Glomerular endothelial cell (primary cell): ENCODE measurements around the gene CDC42BPB. TPM values are rescaled to one million over a fixed set of nuclear protein-coding genes. Genes with fewer than 3 reads are reported as not detected.

ENCODE experiments used
- DNase-seq: peaks from one replicate; pipeline ENCODE4 v3.0.0-alpha.2; 2011; ENCODE audit warnings: low read depth, low spot score; ENCODE audit errors: extremely low read depth
- total RNA-seq: library from RNA; depleted of rRNA; stranded (reverse); fragments of >200 nt; gene quantifications from 2 replicates; pipeline ENCODE4 v1.2.3, GENCODE V29; 2015

CDC42BPB gene
- total RNA-seq, 1 donor from 2014 or later = 191 TPM

DNA sequence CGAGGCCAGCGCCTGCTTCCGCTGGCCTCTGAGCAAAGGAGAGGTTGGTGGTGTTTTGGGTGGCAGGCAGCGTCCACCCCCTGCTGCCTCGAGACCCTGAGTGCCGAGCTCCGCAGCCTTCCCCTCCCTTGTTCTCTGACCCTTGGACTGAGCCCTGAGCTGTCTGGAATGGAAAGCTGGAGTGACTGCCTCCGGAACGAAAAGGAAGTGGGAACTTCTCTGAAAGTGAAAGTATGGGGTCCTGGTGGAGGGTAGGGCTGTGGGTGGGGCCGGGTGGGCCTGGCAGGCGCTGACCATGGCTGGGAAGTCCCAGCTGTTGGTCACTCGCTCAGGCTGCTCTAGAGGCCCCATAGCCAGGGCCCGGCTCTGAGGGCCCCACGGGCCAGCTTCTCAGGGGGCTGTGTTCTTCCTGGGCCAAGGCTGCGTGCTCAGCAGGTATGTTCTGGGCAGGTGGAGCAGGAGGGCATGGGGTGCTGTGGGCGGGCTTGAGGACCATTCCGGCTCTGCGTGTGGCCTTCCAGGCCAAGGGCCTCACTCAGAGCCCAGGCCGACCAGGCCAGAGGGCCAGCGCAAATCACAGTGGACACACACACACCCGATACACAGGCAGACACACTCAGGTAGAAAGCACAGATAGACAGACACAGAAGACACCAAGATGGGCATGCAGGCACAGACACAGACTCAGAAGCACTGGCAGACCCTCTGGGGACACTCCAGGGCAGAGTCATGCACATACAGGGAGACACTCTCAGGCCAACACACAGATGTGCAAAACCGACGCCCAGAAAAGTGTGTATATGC is 37.3 kb upstream of the CDC42BPB start, which contains the start of gene EXOC3L4:
EXOC3L4 (plus strand) TSS at position 320 of the 804 bp plus-strand sequence. CDS start 5,495 bp downstream, outside the sequence.
- DNase-seq = no peak

DNA sequence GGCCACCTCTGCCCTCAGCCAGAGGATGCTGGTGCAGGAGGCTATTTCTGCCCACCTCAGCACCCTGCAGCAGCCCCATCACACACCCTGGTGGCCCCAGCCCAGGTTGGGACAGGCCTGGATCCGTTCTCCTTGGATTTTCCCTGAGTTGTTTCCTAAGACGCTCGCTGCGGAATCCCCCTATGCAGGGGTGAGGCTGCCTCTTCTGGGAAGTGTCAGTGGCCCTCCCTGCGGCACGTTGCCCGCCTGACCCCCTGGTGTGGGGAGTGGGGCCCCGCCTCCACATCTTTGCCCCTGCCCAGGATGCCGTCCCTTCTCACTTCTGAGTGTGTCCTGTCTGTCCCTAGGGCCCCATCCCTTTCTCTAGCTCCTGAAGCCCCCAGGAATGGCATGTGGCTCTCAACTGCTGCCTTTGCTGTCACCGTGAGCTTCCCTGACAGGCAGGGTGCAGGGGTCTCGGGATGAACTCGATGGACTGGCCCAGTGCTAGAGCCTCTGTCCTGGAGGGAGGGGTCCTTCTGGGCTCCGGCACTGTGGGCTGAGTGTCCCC is 36.6 kb upstream of the CDC42BPB start:
- no peak for DNase-seq

DNA sequence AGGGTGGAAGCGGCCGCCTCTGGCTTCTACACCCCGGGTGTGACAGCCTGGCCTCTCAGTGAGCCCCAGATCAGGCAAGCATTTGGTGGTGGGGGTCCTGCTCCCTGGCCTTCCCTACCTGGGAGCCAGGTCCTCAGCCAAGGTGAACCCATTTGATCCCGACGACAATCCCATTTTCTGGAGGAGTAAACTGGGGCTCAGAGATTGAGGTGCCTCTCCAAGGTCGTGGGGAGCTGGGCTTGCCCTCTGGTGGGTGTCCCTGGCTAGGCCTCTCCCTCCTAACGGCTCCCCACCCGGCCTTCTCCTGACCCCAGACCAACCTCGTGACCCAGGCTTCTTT is 34.5 kb upstream of the CDC42BPB start:
- DNase-seq = no peak

DNA sequence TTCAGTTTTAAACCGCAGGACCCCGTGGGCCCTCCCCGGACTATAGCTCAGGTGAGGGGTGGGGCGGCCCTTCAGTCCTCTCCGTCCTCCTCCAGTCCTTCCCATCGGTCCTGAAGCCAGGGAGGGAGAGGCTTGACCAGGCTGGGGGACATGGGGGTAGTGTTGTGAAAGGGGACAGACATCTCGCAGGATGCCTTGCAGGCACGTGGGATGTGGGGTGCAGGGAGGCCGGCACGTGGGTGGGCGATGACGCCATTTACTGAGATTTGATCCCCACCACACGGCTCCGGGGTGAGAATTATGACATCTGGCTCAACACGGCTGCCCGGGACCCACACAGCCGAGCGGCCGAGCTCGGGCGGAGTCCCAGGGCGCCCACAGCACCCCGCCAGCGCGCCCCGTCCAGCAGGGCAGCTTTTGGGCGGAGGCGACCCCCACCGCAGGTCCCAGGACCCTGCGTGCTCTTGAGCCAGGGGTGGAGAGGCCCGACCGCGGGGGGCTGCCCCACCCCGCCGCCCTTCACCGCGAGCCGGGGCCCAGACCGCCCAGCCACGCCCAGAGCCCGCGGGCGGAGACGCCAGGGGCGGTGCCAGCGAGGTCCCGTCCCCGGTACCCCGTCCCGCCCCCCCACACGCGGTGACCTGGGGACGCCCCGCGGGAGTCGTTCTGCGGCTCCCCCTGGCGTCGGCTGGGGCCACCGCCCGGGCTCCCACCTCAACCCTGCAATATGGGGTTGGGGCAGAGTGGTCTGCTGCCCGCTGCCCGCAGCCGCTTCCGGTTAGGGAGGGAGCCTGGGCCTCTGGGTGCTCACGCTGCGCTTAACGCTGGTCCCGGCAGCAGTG is 33.9 kb upstream of the CDC42BPB start:
- DNase-seq = no peak

DNA sequence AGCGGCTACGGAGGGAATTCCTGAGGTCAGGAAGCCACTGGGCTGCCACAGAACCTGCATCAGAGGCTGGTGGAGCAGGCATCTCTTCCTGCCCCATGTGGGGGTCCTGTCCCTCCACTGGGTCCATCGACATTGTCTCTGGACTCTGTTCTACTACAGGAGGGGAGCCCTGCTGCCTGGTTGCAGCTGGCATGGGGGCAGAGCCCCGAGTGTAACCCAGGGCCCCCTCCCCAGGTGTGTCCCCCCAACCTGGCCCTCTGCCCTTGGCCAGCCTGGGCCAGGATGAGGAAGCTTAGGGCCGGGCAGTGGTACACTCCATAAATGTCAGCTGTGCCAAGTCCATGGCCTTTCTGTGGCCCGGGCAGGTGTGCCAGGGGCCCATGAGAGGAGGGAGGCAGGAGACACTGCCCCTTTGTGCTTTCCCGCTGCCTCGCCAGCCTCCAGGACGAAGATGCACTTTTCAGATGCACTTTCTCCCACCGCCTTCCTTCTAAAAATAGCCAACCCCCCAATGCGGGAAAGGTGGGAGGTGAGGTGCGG is 33.2 kb upstream of the CDC42BPB start:
- no peak for DNase-seq

DNA sequence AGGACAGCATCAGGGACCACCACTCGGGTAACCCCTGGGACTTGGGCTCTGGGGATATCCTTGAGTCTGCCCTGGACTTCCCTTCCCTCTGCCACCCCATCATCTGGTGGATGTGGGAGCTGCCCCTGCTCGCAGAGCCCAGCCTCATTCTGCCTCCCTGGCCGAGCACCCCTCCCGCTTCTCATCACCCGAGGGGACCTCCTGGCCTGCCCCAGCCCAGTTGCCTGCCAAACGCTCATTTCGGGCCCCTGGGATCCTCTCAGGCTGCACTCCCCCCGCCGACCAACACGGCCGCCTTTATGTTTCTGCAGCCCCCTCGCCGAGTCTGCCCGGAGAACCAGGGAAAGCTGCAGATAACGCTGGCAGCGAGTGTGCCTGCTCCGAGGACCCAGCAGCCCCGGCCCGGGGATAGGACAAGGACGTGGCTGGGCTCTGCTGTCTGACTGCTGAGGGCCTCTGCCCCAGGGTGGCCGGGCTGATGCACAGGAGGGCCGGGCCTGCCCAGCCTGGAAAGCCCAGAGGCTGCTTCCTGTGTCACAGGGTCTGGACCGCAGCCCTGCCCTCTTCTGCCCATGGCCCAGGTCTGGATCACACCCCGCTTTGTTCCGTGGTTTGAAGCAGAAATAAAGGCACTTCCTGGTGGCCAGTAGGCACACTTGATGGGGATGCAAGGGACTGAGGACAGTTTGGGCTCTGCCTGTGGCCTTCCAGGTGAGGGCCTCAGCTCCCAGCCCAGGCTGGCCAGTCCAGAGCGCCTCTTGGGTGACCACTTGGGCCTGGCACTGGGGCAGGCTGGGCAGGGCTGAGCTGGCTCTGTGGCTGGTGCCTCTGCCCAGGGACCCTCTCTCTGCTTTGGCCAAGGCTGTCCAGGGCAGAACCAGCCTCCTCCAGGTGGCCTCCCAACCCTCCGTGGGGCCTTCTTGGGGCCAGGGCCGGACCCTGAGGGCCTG is 32.3 kb upstream of the CDC42BPB start:
- DNase-seq = no peak

DNA sequence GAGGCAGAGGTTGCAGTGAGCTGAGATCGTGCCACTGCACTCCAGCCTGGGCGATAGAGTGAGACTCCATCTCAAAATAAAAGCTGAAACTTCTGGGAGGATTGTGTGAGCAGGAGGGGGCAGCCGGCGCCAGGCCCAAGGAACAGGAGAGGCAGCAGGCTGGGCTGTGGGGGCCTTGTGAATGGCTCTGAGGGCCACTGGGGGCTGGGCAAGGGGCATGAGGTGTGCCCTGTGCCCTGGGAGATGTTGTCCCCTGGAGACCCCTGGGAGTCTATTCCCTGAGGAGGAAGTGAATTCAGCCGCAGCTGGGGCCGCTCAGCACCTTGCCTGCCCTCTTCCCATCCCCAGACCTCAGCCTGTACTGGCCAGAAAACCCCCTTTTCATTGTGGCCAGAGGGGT is 31.6 kb upstream of the CDC42BPB start:
- DNase-seq = no peak

DNA sequence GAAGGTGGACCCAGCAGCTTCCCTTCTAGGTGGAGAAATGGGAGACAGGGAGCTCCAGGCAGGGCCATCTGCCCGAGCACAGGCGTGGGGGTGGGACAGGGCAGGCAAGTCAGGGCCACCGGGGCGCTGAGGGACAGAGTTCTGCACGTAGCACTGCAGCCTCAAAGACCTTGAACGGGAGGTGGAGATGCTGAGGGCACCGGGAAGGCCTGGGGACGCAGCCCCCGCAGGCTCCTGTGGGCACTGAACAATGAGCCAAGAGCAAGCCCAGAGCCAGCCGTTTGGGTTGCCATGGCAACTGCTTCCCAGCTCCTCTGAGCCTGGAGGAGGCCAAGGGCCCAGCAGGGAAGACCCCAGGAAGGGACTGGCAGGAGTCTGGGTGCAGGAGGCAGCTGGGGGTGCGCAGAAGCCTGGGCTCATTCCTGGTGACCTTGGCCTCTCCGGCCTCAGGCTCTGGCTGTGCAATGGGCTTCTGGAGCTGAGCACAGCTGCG is 30.0 kb upstream of the CDC42BPB start:
- DNase-seq = no peak

DNA sequence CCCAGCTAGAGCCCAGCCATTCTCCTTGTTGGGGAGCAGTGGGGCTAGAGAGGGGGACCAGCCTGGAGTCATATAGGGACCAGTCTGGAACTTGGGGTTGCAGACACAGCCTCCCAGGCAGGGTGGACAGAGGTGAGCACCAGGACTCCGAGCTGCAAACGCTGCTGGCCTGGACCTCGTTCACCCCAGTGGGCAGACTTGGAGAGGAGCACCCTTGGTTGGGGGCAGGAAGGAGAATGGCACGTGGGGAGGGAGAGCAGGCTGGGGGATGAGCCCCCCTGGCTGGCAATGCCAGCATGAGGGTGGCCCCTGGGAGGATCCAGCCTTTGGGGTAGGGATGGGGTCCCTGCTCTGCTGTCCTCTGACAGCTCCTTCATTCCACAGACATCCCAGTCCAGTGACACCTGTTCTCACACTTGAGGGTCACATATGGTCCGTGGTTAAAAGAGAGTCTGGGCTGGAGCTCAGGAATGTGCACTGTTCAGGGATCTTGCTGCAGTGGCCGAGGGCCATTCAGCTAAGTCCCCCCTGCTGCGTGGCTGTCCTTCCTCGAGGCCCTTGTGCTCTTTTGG is 29.5 kb upstream of the CDC42BPB start:
- DNase-seq = no peak

DNA sequence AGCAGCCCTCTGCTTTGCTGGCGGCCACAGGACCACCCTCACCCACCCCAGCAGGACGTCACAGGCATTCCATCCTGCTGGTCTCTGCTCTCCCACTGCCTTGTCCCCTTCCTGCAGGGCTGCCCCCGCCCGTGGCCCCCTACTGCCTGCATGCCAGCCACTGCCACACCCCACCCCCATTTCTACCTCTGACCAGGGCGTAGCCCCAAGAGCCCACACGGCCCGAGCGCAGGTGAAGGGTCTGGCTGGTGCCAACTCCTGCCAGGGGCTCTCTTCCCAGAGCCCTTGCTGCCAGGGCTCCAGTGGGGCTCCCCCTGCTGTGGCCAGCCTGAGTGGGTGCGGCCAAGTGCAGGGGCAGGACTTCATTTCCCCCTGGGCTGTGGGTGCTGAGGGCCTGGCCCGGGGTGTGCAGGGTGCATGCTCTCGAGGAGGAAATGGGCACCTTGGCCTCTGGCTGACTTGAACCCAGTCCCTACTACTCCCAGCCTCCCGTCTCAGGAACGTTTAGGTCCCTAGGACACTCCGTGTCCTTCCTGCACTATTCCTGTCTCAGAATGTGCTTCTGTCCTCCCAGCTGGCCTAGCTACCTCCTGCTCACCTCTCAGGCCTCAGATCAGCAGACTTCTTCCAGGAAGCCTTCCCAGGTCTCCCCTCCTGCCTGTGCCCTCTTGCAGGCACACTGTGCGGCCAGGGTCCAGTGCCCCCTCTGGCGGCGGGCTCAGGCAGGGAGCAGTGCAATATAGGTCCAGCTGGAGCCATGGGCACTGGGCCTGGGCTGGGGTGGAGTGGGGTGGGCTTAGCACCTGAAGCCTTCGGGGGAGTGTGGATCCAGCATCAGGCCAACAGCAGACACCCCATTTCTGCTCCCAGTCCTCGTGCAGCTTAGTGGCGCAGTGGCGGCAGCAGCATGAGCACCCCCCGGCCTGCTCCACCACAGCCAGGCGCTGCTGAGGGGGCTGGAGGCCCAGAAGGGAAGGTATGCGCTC is 28.1 kb upstream of the CDC42BPB start:
- DNase-seq = no peak

DNA sequence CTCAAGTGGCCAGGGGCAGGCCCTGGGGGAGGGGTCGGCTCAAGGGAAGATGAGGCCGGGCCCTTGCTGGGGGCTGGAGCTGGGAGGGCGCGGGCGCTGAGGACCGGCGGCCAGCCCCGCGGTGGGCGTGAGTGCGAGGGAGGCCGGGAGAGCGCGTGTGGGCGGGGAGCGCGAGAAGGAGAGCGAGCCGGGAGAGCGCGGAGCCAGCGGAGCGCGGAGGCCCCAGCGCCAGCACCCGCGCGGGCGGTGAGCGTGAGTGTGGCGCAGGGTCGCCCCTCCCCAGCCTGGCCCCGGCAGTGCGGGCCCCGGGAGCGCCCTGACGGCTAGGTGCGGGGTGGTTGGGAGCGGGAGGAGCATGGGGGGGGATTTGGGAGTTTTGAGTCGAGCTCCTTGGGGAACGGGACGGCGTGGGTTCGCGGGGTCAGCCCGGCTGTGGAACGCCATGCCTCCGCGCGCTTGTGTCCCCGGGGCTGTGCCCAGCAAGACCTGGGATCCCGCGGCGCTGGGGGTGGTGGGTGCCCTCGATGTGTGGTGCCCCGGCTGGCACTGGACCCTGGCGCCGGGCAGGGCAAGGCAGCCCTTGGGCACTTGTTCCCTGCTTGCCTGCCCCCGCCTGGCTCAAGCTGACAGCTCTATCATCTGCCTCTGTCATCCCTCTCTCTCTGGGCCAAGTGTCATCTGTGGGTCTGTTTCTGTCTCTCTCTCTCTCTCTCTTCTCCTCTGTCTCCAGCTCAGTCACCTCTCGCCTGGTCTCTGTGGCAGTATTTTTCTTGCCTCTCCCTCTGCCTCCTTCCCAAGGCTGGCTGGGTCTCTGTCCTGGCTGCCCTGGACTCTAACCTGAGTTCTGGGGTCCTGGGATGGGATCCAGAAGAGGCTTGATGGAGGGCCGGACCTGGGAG is 26.9 kb upstream of the CDC42BPB start, which contains the start of gene LBHD2:
LBHD2 (plus strand) TSS at position 190 of the 899 bp plus-strand sequence. CDS start 1,803 bp downstream, outside the sequence.
- no peak for DNase-seq

DNA sequence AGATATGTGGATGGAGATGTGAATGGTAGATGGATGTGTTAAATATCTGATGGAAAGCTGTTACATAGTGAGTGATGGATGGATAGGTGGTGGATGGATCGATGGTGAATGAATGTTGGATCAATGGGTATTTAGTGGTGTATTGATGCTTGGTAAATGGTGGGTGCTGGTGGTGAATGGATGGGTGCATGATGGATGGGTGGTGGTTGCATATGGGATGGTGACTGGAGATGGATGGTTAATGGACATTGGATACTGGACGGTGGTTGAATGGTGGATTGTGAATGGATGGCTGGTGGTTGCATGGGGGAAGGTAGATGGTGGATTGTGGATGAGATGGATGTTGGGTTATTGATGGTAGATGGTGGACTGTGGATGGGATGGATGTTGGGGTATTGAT is 24.6 kb upstream of the CDC42BPB start:
- DNase-seq = no peak

DNA sequence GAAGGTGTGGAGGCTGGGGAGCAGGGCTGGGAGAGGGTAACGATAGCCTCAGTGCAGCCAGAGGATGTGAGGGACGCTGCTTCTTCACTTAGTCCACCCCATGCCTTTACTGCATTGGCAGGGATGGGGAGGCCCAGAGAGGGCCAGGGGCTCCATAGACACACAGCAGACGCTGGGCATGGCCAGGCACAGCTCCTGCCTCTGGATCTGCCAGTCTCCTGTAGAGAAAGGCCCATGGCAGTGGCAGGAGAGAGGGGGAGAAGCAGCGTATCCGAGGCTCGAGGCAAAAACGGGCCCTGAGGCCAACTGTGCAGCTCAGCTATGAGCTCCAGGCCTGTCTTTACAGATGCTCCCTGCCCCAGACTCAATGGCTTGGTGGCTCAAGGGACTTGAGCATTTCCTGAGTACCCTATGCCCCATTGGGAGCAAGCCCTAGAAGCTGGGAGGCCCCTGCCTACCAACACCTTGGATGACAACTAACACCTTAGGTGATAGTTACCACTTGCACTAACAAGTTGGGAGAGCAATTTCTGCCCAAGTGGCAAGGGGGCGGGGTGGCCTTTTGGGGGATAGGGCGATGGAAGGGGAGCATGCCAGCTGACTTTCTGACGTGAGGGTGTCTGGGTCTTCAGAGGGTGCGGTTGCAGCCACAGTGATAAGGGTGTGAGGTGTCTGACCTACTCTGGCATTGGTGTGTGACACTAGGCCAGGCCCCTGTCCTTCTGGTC is 21.7 kb upstream of the CDC42BPB start:
- no peak for DNase-seq

DNA sequence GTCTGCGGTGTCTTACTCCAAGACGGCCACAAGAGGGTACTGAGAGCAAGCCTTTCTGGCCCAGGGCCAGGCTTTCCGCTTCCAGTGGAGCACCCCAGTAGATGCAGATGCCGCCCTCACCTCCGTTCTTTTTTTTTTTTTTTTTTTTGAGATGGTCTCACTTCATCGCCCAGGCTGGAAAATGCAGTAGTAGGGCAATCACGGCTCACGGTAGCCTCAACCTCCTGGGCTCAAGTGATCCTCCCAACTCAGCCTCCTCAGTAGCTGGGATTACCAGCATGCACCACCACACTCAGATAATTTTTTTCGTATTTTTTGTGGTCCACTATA is 21.0 kb upstream of the CDC42BPB start:
- DNase-seq = no peak

DNA sequence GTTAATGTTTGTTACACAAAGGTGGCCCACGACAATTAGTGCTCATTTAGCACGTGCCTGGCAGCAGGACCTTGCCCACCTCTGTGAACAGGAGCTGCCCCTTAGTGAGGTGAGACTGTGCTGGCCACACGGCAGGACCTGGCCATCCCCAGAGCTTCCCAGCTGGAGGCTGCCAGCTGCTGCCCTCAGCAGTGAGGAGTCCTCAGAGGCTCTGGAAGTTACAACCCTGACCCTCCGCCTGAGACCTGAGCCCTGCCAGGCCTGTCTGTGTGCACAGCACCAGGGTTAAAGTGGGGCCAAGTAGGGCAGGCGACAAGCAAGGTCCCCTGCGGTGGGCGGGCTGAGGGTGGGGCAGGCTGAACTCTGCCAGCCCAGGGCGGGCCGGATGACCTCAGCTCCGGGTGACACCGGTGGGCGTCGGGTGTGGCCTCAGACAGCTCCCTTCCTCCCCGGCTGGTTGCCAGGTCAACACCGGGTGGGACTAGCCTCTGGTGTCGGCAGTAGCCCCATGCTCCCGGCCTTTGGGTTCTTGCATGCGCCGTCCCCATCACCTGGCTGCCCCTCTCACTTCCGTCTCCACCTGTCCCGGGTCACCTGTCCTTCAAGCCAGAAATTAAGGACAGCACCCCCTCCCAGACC is 17.5 kb upstream of the CDC42BPB start:
- DNase-seq = no peak
